Measurements from ENCODE around the gene GPR12. TPM values are rescaled to one million over a fixed set of nuclear protein-coding genes. Genes with fewer than 3 reads are reported as not detected.

GPR12 gene
- total RNA-seq, 1 experiment from 2014 or later: not detected

GRCh38 chr13:26705536-26705935 is 55.0 kb downstream of the GPR12 start:
- intact Hi-C loops (cut with micrococcal nuclease; ENCODE audit: unreplicated experiment): no loop called here
- Histone ChIP-seq H3K36me3 (ENCODE audit: insufficient read depth, low read length, poor library complexity, severe bottlenecking) (no peaks in the 10 kb centered on the region), H3K4me1 (ENCODE audit: insufficient read depth, low read length, poor library complexity, severe bottlenecking) (no peaks in the 10 kb centered on the region), H3K27me3 (replicated peaks; ENCODE audit: insufficient read depth, low read depth, low read length, poor library complexity) (no peaks in the 10 kb centered on the region), H3K9me3 (ENCODE audit: low read depth, low read length, poor library complexity, severe bottlenecking) (no peaks in the 10 kb centered on the region), H3K4me3 (ENCODE audit: low read depth, low read length, poor library complexity, severe bottlenecking) (no peak overlapping the region), H3K27ac (ENCODE audit: low read depth, low read length, poor library complexity, severe bottlenecking) (no peak overlapping the region)
- CTCF ChIA-PET: no interaction called here
- no TSS peak for BruUV-seq (replicated peaks)
- no peak for TF ChIP-seq EZH2 (IDR thresholded peaks at IDR 0.05; ENCODE audit: borderline replicate concordance, low read depth, low read length, poor library complexity, severe bottlenecking)
- no peak for DNase-seq (ENCODE audit: low spot score)
- POLR2A ChIA-PET (ENCODE audit: low non-redundant PET): no interaction called here

Other genes starting within 250 kb of the GPR12 start
- gene WASF3, start 203.1 kb downstream of the GPR12 start, total RNA-seq (2021): 4.6 and 5.1 TPM in 2 replicates

Measured in A673 (cell line).